Vagina (tissue), 2 donors: Measurements from ENCODE around the gene ANKRD29. TPM values are rescaled to one million over a fixed set of nuclear protein-coding genes. Genes with fewer than 3 reads are reported as not detected.

Experiments
- DNase-seq, 2 donors: peaks; one replicate each; pipeline ENCODE4 v3.0.0-alpha.2; 2017; ENCODE audit errors: extremely low spot score in 2 of 2
- H3K27ac ChIP-seq: fragments of 200-600 bp; sonication (generic); one replicate; pipeline ENCODE4 v1.5.1; 2019
- H3K27me3 ChIP-seq: fragments of 200-600 bp; sonication (generic); one replicate; pipeline ENCODE4 v1.5.1; 2019
- H3K36me3 ChIP-seq, 2 donors: fragments of 200-600 bp; sonication (generic); one replicate each; pipeline ENCODE4 v1.5.1; 2017 to 2019
- H3K4me1 ChIP-seq: fragments of 200-600 bp; sonication (generic); one replicate; pipeline ENCODE4 v1.5.1; 2019
- H3K4me3 ChIP-seq, 2 donors: fragments of 200-600 bp; sonication (generic); 1 replicate in 1 of 2; 2 replicates in 1 of 2; pipeline ENCODE4 v1.5.1; 2016 to 2019
- H3K9me3 ChIP-seq: fragments of 200-600 bp; sonication (generic); one replicate; pipeline ENCODE4 v1.5.1; 2019
- CTCF ChIP-seq, 3 experiments: fragments of 450-650 bp in 2 of 3; fragments of 200-600 bp in 1 of 3; sonication (generic) in 1 of 3; IDR thresholded peaks; one replicate each; pipeline ENCODE4 v1.5.1; 2017 to 2019; ENCODE audit warnings: antibody characterized with exemption in 3 of 3, mild to moderate bottlenecking in 2 of 3, moderate library complexity in 2 of 3
- POLR2A ChIP-seq, 2 donors: fragments of 450-650 bp; IDR thresholded peaks; one replicate each; pipeline ENCODE4 v1.6.1; 2017; ENCODE audit warnings: antibody characterized with exemption in 2 of 2, mild to moderate bottlenecking in 2 of 2, moderate library complexity in 2 of 2
- POLR2AphosphoS5 ChIP-seq, 2 donors: sonication (generic); formaldehyde crosslinking; IDR thresholded peaks; one replicate each; pipeline ENCODE4 v1.9.0; 2017; ENCODE audit warnings: antibody characterized with exemption in 2 of 2, mild to moderate bottlenecking in 2 of 2, low read depth in 1 of 2; ENCODE audit not compliant: insufficient read depth in 1 of 2
- intact Hi-C: fragments of 100-400 bp; cut with DNase I; formaldehyde crosslinking; loops from one replicate; pipeline ENCODE4 v1.15.1; 2023
- total RNA-seq: library from RNA; depleted of rRNA; stranded (reverse); fragments of >200 nt; gene quantifications from one replicate; pipeline ENCODE4 v1.2.3, GENCODE V29; 2016

The ANKRD29 gene
- total RNA-seq, 1 donor from 2014 or later = 32.9 TPM

DNA sequence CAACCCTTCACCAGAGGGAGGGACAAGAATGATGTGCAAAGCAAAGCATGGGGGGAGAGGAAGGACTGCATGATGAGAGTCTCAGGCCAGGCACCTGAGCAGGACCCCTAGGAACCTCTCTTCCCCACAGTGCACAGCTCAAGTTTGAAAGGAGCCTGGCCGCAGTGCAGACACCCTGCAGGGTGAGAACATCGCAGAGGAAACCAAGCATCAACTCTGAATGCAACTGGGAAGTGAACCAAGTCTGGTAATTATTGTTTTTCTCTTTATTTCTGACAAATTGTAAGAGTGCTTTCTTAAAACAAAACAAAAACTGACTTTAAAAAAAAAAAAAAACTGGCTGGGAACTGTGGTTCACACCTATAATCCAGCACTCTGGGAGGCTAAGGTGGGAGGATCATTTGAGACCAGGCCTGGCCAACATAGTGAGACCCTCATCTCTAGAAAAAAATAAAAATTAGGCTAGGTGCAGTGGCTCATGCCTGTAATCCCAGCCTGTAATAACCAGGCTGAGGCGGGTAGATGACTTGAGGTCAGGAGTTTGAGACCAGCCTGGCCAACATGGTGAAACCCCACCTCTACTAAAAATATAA is 91.7 kb downstream of the ANKRD29 start:
- Histone ChIP-seq H3K27me3 (no peaks in the 10 kb centered on the region), H3K36me3 (peaks cover 0 to 42% of the 10 kb centered on the region in 2 donors), H3K4me1 (peaks cover 33% of the 10 kb centered on the region), H3K4me3 (no peak overlapping the region), H3K27ac (no peak overlapping the region), H3K9me3 (no peaks in the 10 kb centered on the region)
- intact Hi-C loops = loop anchor here (5.0 kb wide), 1 partner anchor 44 kb away; no protein-coding TSS in a partner anchor
- DNase-seq = no peak
- TF ChIP-seq POLR2A (IDR thresholded peaks at IDR 0.05) = no peak
- no peak for TF ChIP-seq CTCF (IDR thresholded peaks at IDR 0.05)
- TF ChIP-seq POLR2AphosphoS5 (IDR thresholded peaks at IDR 0.05; ENCODE audit: insufficient read depth in 1 of 2, low read depth in 1 of 2) = no peak

- H3K36me3 ChIP-seq = peaks cover 0 to 48% of the 10 kb centered on the region in 2 donors
Observed at GRCh38 chr18:23569299-23570063, 93.2 kb downstream of the ANKRD29 start.

GRCh38 chr18:23568281-23569138 is 94.2 kb downstream of the ANKRD29 start:
- Histone ChIP-seq H3K4me3 (no peak overlapping the region), H3K9me3 (no peaks in the 10 kb centered on the region), H3K27ac (no peak overlapping the region), H3K27me3 (no peaks in the 10 kb centered on the region), H3K4me1 (peaks cover 15% of the 10 kb centered on the region), H3K36me3 (peaks cover 0 to 50% of the 10 kb centered on the region in 2 donors)
- intact Hi-C loops = no loop called here
- TF ChIP-seq CTCF (IDR thresholded peaks at IDR 0.05) = no peak
- TF ChIP-seq POLR2A (IDR thresholded peaks at IDR 0.05) = no peak
- no peak for TF ChIP-seq POLR2AphosphoS5 (IDR thresholded peaks at IDR 0.05; ENCODE audit: insufficient read depth in 1 of 2, low read depth in 1 of 2)
- no peak for DNase-seq

More at GRCh38 chr18:23569299-23570063, 93.2 kb downstream of the ANKRD29 start:
- H3K4me1 ChIP-seq = peaks cover 24% of the 10 kb centered on the region
- DNase-seq = no peak
- no peaks in the 10 kb centered on the region for H3K9me3 ChIP-seq
- H3K27me3 ChIP-seq = no peaks in the 10 kb centered on the region
- H3K27ac ChIP-seq = no peak overlapping the region
- no peak overlapping the region for H3K4me3 ChIP-seq
- TF ChIP-seq POLR2AphosphoS5 (IDR thresholded peaks at IDR 0.05; ENCODE audit: insufficient read depth in 1 of 2, low read depth in 1 of 2) = no peak
- no peak for TF ChIP-seq CTCF (IDR thresholded peaks at IDR 0.05)
- no peak for TF ChIP-seq POLR2A (IDR thresholded peaks at IDR 0.05)
- intact Hi-C loops = loop anchor here (5.0 kb wide), 1 partner anchor 42 kb away; no protein-coding TSS in a partner anchor

- no peaks in the 10 kb centered on the region for H3K27me3 ChIP-seq
- H3K9me3 ChIP-seq = no peaks in the 10 kb centered on the region
- peaks cover 9% of the 10 kb centered on the region for H3K4me1 ChIP-seq
- intact Hi-C loops = no loop called here
- H3K36me3 ChIP-seq = peaks cover 0 to 53% of the 10 kb centered on the region in 2 donors
- H3K27ac ChIP-seq = no peak overlapping the region
- no peak overlapping the region for H3K4me3 ChIP-seq
- TF ChIP-seq POLR2A (IDR thresholded peaks at IDR 0.05) (no peak), CTCF (IDR thresholded peaks at IDR 0.05) (no peak), POLR2AphosphoS5 (IDR thresholded peaks at IDR 0.05; ENCODE audit: insufficient read depth in 1 of 2, low read depth in 1 of 2) (no peak)
- DNase-seq = no peak
Observed at GRCh38 chr18:23567671-23568070, 95.0 kb downstream of the ANKRD29 start.
